ENCODE data around the gene HSPA9. TPM values are rescaled to one million over a fixed set of nuclear protein-coding genes. Genes with fewer than 3 reads are reported as not detected.
"Not testable (repeated sequence)": the region's sequence is repeated elsewhere in the genome, so short reads cannot be mapped to it uniquely, and the experiment has no call there.

HSPA9 gene
- total RNA-seq, 2 donors from 2014 or later: 79.8 to 98.3 TPM

DNA sequence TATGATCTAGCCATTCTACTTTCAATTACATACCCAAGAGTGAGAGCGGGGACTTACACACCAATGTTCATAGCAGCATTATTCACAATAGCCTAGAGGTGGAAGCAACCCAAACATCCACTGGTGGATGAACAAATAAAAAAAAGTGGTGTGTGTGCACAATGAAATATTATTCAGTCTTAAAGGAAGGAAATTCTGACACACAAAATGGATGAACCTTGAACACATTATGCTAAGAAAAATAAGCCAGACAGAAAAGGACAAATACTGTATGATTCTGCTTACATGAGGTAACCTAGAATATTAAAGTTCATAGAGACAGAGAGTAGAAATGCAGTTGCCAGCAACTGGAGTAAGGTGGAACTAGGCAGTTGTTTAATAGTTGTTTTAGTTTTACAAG is 54.2 kb downstream of the HSPA9 start:
- intact Hi-C loops (cut with DNase I): no loop called here
- DNase-seq: no peak
- WGBS, 2 donors: 100% methylated on average over 1 of the region's 1 CpG

DNA sequence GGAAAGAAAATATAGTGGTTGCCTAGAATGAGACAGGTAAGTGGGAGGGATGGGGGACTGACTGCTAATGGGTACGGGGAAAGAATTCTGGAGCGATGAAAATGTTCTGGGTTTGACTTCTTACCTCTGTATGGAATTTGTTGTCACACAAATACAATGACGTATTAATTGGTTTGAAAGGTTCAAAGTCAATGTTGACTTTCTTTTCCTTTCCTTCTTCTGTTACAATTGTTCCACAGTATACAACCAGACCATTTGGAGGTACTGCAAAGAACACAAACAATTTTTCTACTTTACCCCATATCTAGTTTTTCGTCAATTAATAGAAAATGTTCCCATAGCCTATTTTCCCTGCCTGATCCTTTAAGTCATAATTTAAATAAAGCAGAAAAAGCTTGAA is 57.8 kb downstream of the HSPA9 start:
- TF ChIP-seq, protein P1, sequence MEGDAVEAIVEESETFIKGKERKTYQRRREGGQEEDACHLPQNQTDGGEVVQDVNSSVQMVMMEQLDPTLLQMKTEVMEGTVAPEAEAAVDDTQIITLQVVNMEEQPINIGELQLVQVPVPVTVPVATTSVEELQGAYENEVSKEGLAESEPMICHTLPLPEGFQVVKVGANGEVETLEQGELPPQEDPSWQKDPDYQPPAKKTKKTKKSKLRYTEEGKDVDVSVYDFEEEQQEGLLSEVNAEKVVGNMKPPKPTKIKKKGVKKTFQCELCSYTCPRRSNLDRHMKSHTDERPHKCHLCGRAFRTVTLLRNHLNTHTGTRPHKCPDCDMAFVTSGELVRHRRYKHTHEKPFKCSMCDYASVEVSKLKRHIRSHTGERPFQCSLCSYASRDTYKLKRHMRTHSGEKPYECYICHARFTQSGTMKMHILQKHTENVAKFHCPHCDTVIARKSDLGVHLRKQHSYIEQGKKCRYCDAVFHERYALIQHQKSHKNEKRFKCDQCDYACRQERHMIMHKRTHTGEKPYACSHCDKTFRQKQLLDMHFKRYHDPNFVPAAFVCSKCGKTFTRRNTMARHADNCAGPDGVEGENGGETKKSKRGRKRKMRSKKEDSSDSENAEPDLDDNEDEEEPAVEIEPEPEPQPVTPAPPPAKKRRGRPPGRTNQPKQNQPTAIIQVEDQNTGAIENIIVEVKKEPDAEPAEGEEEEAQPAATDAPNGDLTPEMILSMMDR (IDR thresholded peaks at IDR 0.05): no peak
- TF ChIP-seq POLR2A (IDR thresholded peaks at IDR 0.05): no peak
- Histone ChIP-seq H3K4me3 (no peak overlapping the region), H3K27me3 (no peaks in the 10 kb centered on the region), H3K36me3 (replicated peaks in 1 of 2; ENCODE audit: insufficient read depth in 1 of 2, low read depth in 2 of 2) (peaks cover 0 to 17% of the 10 kb centered on the region in 2 donors), H3K9me3 (no peaks in the 10 kb centered on the region), H3K4me1 (peaks cover 17% of the 10 kb centered on the region), H3K27ac (no peak overlapping the region)
- intact Hi-C loops (cut with DNase I): no loop called here
- WGBS, 2 donors: 82% methylated on average over 4 of the region's 4 CpGs
- ATAC-seq: no peak
- DNase-seq: no peak

More for the DNA sequence above, 54.2 kb downstream of the HSPA9 start:
- Histone ChIP-seq H3K27me3 (no peaks in the 10 kb centered on the region), H3K36me3 (replicated peaks in 1 of 2; ENCODE audit: insufficient read depth in 1 of 2, low read depth in 2 of 2) (peaks cover 0 to 9% of the 10 kb centered on the region in 2 donors), H3K4me3 (no peak overlapping the region), H3K27ac (no peak overlapping the region), H3K4me1 (peaks cover 9% of the 10 kb centered on the region), H3K9me3 (no peaks in the 10 kb centered on the region)
- TF ChIP-seq, protein P1 (IDR thresholded peaks at IDR 0.05): no peak
- no peak for TF ChIP-seq POLR2A (IDR thresholded peaks at IDR 0.05)
- ATAC-seq: no peak

DNA sequence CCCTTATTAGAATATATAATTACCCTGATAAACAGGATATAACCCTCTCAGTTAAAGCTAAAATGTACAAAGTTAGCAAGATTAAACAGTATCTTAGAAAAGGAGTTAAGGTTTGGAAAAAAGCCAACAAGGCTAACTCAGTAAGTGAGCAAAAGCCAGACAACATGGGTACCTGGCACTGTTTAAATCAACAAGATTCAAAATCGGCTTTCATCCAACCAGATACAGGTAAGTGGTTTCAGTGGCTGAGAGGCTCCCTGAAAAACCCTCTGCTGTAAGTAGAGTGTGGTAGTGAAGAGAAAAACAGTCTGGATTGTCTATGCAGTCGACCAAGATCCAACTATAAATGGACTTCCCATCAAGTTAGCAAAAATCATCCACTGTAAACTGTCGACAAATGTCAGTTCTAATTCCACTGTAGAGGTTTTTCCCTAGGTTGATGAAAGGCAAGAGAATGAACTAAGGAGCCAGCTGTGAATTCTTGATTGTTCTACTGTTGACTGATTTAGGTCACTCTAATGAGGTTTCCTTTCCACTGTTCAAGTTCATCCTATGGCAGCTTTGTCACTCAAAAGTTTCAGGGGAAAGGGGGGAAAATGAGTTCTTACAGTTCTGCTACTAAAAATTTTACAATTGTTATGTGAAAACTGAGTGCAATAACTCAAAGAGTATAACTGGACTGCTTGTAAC is 59.5 kb downstream of the HSPA9 start:
- ATAC-seq (no peak), DNase-seq (no peak)
- TF ChIP-seq, protein P1 (IDR thresholded peaks at IDR 0.05): no peak
- no peak for TF ChIP-seq POLR2A (IDR thresholded peaks at IDR 0.05)
- H3K27ac ChIP-seq: no peak overlapping the region
- intact Hi-C loops (cut with DNase I): no loop called here
- no peaks in the 10 kb centered on the region for H3K9me3 ChIP-seq
- peaks cover 0 to 20% of the 10 kb centered on the region in 2 donors for H3K36me3 ChIP-seq (replicated peaks in 1 of 2; ENCODE audit: insufficient read depth in 1 of 2, low read depth in 2 of 2)
- H3K4me1 ChIP-seq: peaks cover 13% of the 10 kb centered on the region
- H3K4me3 ChIP-seq: no peak overlapping the region
- WGBS, 2 donors: 61 to 62% methylated on average over 3 of the region's 3 CpGs
- no peaks in the 10 kb centered on the region for H3K27me3 ChIP-seq

DNA sequence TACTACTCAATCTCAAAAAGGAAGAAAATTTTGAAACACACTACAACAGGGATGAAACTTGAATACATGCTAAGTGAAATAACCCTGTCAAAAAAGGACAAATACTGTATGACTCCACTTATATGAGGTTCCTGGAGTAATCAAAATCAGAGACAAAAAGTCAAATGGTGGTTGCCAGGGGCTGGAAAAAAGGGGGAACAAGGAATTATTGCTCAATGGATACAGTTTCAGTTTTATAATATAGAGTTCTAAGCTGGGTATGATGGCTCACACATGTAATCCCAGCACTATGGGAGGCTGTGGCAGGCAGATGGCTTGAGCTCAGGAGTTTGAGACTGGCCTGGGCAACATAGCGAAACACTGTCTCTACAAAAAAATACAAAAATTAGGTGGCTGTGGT is 61.2 kb downstream of the HSPA9 start:
- Histone ChIP-seq H3K4me3 (no peak overlapping the region), H3K9me3 (no peaks in the 10 kb centered on the region), H3K4me1 (peaks cover 8% of the 10 kb centered on the region), H3K36me3 (replicated peaks in 1 of 2; ENCODE audit: insufficient read depth in 1 of 2, low read depth in 2 of 2) (peaks cover 0 to 24% of the 10 kb centered on the region in 2 donors), H3K27me3 (no peaks in the 10 kb centered on the region), H3K27ac (no peak overlapping the region)
- intact Hi-C loops (cut with DNase I): no loop called here
- no peak for ATAC-seq
- WGBS, 2 donors: 93 to 94% methylated on average over 1 of the region's 1 CpG
- TF ChIP-seq POLR2A (IDR thresholded peaks at IDR 0.05): no peak
- TF ChIP-seq, protein P1 (IDR thresholded peaks at IDR 0.05): no peak
- no peak for DNase-seq

DNA sequence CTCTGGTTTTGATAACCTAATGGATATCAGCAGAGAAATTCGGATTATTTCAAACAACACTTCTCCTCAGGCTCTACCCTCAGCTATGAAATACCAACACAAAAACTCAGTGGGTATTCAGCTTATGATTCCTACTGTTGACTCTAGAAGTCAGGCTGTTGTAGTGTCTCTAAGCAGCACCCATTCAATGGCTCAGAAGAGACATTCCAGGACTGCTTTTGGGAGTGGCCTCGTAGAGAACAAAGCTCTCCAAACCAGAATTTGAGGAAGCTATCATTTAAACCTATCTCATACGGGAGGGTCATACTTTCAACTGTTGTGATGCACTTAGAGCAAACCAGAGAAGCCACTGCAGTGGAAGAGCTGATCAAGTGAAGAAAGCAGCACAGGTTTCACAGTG is 66.2 kb downstream of the HSPA9 start:
- Histone ChIP-seq H3K4me3 (no peak overlapping the region), H3K27ac (no peak overlapping the region), H3K36me3 (replicated peaks in 1 of 2; ENCODE audit: insufficient read depth in 1 of 2, low read depth in 2 of 2) (peaks cover 0 to 22% of the 10 kb centered on the region in 2 donors), H3K27me3 (no peaks in the 10 kb centered on the region), H3K9me3 (no peaks in the 10 kb centered on the region), H3K4me1 (peaks cover 14% of the 10 kb centered on the region)
- intact Hi-C loops (cut with DNase I): no loop called here
- DNase-seq: no peak
- 63 to 74% methylated on average over 3 of the region's 3 CpGs for WGBS, 2 donors
- TF ChIP-seq POLR2A (IDR thresholded peaks at IDR 0.05): no peak
- TF ChIP-seq, protein P1 (IDR thresholded peaks at IDR 0.05): no peak
- ATAC-seq: no peak

DNA sequence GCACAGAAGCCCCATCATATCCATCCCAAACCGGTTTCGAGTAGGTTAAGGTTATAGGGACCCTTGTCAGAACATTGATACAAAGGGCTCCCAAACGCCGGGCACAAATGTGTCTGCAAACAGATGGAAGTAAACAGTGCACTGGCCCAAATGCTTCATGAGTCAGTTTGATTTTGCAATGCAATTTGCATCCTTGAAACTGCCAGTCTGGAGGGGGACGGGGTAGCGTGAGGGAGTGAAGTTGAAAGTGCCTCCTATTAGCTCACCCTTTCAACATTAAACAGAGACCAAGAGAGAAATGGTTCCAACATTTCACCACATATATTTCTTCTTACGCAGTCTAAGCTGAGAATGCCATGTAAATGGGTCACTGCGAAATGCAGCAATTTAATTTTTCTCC is 67.7 kb downstream of the HSPA9 start:
- Histone ChIP-seq H3K4me1 (peaks cover 17% of the 10 kb centered on the region), H3K36me3 (replicated peaks in 1 of 2; ENCODE audit: insufficient read depth in 1 of 2, low read depth in 2 of 2) (peaks cover 0 to 16% of the 10 kb centered on the region in 2 donors)
- H3K27me3 ChIP-seq; ATAC-seq; intact Hi-C loops (cut with DNase I); DNase-seq; H3K4me3 ChIP-seq; H3K27ac ChIP-seq; H3K9me3 ChIP-seq: not testable (repeated sequence)
- 75 to 87% methylated on average over 8 of the region's 8 CpGs for WGBS, 2 donors
